Colonic mucosa (tissue), 4 donors: ENCODE data around the gene IGSF6. TPM values are rescaled to one million over a fixed set of nuclear protein-coding genes. Genes with fewer than 3 reads are reported as not detected.
A peak's percentile ranks its signal among the peaks of the same experiment; 100 is the strongest.
"Not testable (repeated sequence)": the region's sequence is repeated elsewhere in the genome, so short reads cannot be mapped to it uniquely, and the experiment has no call there.

ENCODE experiments used
- DNase-seq: peaks from one replicate; pipeline ENCODE4 v3.0.0-alpha.2; 2020
- H3K27ac ChIP-seq: fragments of 200-600 bp; one replicate; pipeline ENCODE4 v1.8.0; 2021
- H3K27me3 ChIP-seq: fragments of 200-600 bp; one replicate; pipeline ENCODE4 v1.8.0; 2021
- H3K36me3 ChIP-seq: fragments of 200-600 bp; one replicate; pipeline ENCODE4 v1.8.0; 2021
- H3K4me1 ChIP-seq: fragments of 200-600 bp; one replicate; pipeline ENCODE4 v1.8.0; 2021; ENCODE audit warnings: mild to moderate bottlenecking
- H3K4me3 ChIP-seq: fragments of 200-600 bp; one replicate; pipeline ENCODE4 v1.8.0; 2021
- H3K9ac ChIP-seq, 2 donors: one replicate each; pipeline ENCODE4 v1.7.0; 2013; ENCODE audit warnings: control low read depth in 2 of 2, low read depth in 2 of 2, low read length in 2 of 2
- H3K9me3 ChIP-seq: fragments of 200-600 bp; one replicate; pipeline ENCODE4 v1.8.0; 2021
- CTCF ChIP-seq: fragments of 200-600 bp; IDR thresholded peaks from one replicate; pipeline ENCODE4 v1.8.0; 2022; ENCODE audit warnings: antibody characterized with exemption, mild to moderate bottlenecking
- intact Hi-C: fragments of 100-400 bp; cut with DNase I; formaldehyde crosslinking; loops from one replicate; pipeline ENCODE4 v1.14.1; 2022
- total RNA-seq, 2 donors: library from RNA; stranded (reverse); fragmentation: NEBNext Ultra II Directional in 1 of 2; extraction: Animal tissue kit (Norgen Biotek cat#: 25700) in 1 of 2; gene quantifications; one replicate each; pipeline ENCODE4 v1.2.1, GENCODE V29; 2021
- donor health status: healthy.
- donor health status: DM: no; HTN: no; CAD: no.
- donor health status: DM: no; HTN: no; CAD: no.

The IGSF6 gene
- total RNA-seq, 2 donors from 2014 or later: 2.7 to 4.7 TPM

- no peak for TF ChIP-seq CTCF
- intact Hi-C loops: no loop called here
- Histone ChIP-seq H3K27ac (peak overlapping the region; percentile 32), H3K9ac (no peak overlapping the region), H3K36me3 (no peaks in the 10 kb centered on the region), H3K4me1 (no peaks in the 10 kb centered on the region), H3K9me3 (no peaks in the 10 kb centered on the region), H3K4me3 (no peak overlapping the region), H3K27me3 (no peaks in the 10 kb centered on the region)
- DNase-seq: no peak
These were observed 1.9 kb downstream of the IGSF6 start for GRCh38 chr16:21650521-21650920.

GRCh38 chr16:21649826-21650406, 2.5 kb downstream of the IGSF6 start:
- H3K9ac ChIP-seq, H3K9me3 ChIP-seq, H3K4me1 ChIP-seq, H3K27ac ChIP-seq, H3K4me3 ChIP-seq, H3K27me3 ChIP-seq, DNase-seq, intact Hi-C loops, H3K36me3 ChIP-seq: not testable (repeated sequence)

GRCh38 chr16:21647562-21648164, 4.7 kb downstream of the IGSF6 start:
- H3K27ac ChIP-seq: no peak overlapping the region
- intact Hi-C loops: no loop called here
- H3K9me3 ChIP-seq: no peaks in the 10 kb centered on the region
- no peaks in the 10 kb centered on the region for H3K36me3 ChIP-seq
- H3K4me3 ChIP-seq: no peak overlapping the region
- no peaks in the 10 kb centered on the region for H3K27me3 ChIP-seq
- TF ChIP-seq CTCF: no peak
- no peak for DNase-seq
- H3K9ac ChIP-seq: peak overlapping the region in 1 of 2 donors; percentile 12
- H3K4me1 ChIP-seq: peaks cover 5% of the 10 kb centered on the region

GRCh38 chr16:21646721-21647561, 5.5 kb downstream of the IGSF6 start:
- no peaks in the 10 kb centered on the region for H3K27me3 ChIP-seq
- H3K9me3 ChIP-seq: no peaks in the 10 kb centered on the region
- DNase-seq: peak; percentile 24
- peaks cover 5% of the 10 kb centered on the region for H3K4me1 ChIP-seq
- TF ChIP-seq CTCF: no peak
- H3K9ac ChIP-seq: no peak overlapping the region
- H3K36me3 ChIP-seq: no peaks in the 10 kb centered on the region
- intact Hi-C loops: no loop called here
- H3K27ac ChIP-seq: peak overlapping the region; percentile 56
- no peak overlapping the region for H3K4me3 ChIP-seq

GRCh38 chr16:21646091-21646490, 6.3 kb downstream of the IGSF6 start:
- no peak for DNase-seq
- H3K27ac ChIP-seq: peak overlapping the region; percentile 56
- H3K36me3 ChIP-seq: no peaks in the 10 kb centered on the region
- TF ChIP-seq CTCF: no peak
- intact Hi-C loops: no loop called here
- H3K9ac ChIP-seq: no peak overlapping the region
- H3K27me3 ChIP-seq: no peaks in the 10 kb centered on the region
- H3K9me3 ChIP-seq: no peaks in the 10 kb centered on the region
- peaks cover 5% of the 10 kb centered on the region for H3K4me1 ChIP-seq
- no peak overlapping the region for H3K4me3 ChIP-seq
